ENCODE results near the gene B3GNT5. TPM values are rescaled to one million over a fixed set of nuclear protein-coding genes. Genes with fewer than 3 reads are reported as not detected.
"Not testable (repeated sequence)": the region's sequence is repeated elsewhere in the genome, so short reads cannot be mapped to it uniquely, and the experiment has no call there.

B3GNT5 gene
- total RNA-seq, 1 experiment from 2014 or later, result 14.7 TPM

DNA sequence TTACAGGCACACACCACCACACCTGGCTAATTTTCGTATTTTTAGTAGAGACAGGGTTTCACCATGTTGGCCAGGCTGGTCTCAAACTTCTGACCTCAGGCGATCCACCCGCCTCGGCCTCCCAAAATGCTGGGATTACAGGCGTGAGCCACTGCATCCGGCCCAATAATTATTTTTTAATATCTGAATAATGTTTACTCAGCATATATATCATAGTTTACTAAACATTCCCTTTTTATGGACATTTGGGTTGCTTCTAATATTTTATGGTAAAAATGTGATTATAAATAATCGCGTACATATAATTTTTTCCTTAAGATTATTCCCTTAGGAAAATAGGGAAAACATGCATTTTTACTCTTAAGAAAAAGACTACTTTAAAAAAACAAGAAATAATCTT lies 22.8 kb upstream of the B3GNT5 start:
- DNase-seq (ENCODE audit: low spot score), result not testable (repeated sequence)

DNA sequence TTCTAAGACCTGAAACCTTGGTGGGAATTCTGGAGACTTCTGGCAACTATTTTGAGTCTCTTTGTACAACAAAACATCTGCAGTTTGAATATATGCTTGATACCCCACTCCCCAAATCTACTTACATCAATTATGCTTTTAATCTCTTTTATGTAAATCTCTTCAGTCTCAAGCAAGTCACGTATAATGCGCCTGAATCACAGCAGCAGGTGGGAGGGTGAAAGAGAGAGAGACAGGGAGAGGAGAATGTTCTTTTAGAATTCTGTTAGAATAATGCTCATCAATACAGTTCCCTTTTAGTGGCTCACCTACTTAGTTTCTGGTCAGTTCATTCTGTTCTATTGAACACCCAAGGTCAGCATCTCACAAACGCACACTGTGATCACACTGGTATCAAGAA lies 22.2 kb upstream of the B3GNT5 start:
- no peak for DNase-seq (ENCODE audit: low spot score)

GRCh38 chr3:183233966-183234365 lies 19.1 kb upstream of the B3GNT5 start:
- DNase-seq (ENCODE audit: low spot score), result no peak

GRCh38 chr3:183239046-183239445 lies 14.0 kb upstream of the B3GNT5 start:
- no peak for DNase-seq (ENCODE audit: low spot score)

GRCh38 chr3:183242431-183242830 lies 10.6 kb upstream of the B3GNT5 start:
- DNase-seq (ENCODE audit: low spot score), result no peak

- no peak for DNase-seq (ENCODE audit: low spot score)
These were observed 8.8 kb upstream of the B3GNT5 start for GRCh38 chr3:183244219-183244618.

DNA sequence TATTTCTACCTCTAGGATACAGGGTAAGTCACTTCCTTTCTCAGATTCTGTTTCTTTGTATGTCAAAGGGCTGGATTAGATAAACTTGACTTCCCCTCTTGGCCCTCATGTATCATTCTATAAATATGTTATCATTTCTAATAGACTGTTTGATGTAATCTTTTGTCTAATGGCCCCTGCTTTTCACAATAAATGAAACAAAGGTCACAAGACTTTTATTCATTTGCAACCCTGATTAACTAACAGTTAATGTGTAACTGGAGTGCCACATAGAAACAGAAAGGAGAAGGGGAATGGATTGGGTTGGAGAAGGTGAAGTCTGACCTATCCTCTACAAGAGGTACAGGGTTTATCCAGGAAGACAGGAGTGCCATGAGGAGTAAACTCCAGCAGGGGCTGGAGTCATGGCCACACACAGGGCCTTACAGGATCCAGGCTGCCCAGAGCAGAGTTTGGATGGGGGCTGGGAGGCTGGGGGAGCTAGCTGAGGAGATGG lies 8.0 kb upstream of the B3GNT5 start:
- DNase-seq (ENCODE audit: low spot score), result no peak

DNA sequence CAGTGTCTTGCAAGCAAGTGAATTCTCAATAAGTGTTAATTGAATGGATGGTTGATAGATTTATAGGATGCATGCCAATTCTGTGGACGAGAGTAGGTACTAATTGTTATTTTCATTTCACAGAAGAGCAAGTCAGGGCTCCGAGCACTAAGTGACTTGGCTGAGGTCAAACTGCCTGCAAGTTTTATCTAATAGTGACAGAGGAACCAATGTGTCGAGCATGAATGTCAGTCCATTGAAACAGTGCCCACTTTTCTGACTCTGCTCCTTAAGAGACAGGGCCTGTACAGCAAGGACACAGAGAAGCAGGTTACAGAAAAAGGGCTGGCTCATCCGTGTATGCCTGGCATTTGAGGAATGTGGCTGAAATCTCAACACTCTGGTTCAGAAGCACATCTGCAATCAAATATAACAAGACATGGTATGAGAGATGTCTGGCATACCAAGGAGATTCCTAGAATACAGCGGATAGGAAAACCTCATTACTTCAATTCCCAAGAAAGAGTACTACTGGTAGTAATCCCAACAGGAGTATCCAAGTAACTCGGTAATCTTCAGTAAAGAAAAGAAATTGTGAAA lies 6.0 kb upstream of the B3GNT5 start:
- DNase-seq (ENCODE audit: low spot score), result no peak

- DNase-seq (ENCODE audit: low spot score), result no peak
These were observed 3.9 kb upstream of the B3GNT5 start for GRCh38 chr3:183249006-183249718.

DNA sequence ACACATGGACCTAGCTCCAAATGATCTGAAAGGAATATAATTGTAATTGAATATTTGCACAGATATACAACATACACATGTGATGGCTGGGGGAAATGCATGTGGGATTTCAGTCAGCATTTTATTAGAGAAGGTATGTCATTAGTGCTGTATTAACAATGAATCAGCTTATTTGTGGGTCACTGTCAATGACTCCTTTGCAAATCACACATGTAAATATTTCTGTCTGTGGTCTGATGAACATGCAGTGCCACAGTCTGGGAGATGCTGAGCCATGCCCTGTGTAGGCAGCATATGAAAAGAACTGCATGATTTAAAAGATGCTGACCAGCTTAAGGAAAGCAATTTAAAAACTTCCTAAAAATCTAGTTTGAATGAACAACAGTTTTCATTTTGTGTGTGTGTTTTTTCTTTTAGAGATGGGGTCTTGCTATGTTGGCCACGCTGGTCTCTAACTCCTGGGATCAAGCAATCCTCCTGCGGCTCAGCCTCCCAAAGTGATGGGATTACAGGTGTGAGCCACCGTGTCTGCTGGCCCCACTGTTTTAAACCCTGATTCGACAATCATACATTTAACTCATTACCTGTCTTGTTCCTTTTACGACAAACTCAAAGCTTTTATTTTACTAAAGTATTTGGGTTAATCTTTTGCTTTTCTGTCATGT lies 803 bp upstream of the B3GNT5 start:
- no peak for DNase-seq (ENCODE audit: low spot score)

- DNase-seq (ENCODE audit: low spot score), result no peak
These were observed 754 bp downstream of the B3GNT5 start for GRCh38 chr3:183253528-183254486.

DNA sequence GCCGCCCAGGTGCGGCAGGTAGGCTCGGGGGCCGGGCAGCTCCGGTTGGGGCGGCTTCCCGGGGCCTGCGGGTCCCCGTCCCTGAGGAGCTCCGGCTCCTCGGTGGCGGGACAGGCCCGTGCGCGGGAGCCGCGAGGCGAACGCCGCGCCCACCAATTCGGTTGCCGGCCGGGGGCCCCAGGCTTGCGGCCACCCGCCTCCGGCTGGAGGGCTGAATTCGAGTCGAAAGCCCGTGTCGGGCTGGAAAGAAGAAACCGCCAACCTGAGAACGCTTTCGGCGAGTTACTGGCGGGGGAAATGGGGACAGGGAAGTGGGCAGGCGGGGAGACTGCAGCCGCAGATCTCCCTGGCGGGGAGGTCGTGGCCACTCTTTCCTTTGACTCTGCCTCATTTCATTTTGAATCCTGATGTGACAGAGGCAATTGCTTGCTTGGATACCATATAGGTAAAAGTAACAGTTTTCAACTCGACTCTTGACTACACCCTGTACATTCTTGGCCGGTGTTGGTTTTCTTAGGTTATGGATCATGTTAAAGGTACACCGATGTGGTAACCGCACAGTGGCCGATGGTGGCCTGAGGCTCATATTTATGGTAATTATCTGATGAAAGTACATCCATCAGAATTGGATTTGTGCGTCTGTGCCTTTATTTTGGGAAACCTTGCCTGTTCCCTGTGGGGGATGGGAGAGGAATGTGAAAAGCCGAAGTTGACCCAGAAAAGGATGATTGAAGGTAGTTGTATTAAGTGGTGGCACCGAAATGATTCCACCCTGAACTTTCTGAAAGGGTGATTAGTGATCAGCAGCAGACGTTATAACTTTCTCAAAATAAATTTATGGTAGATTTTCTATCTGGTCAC lies 1.7 kb downstream of the B3GNT5 start:
- DNase-seq (ENCODE audit: low spot score), result no peak

DNA sequence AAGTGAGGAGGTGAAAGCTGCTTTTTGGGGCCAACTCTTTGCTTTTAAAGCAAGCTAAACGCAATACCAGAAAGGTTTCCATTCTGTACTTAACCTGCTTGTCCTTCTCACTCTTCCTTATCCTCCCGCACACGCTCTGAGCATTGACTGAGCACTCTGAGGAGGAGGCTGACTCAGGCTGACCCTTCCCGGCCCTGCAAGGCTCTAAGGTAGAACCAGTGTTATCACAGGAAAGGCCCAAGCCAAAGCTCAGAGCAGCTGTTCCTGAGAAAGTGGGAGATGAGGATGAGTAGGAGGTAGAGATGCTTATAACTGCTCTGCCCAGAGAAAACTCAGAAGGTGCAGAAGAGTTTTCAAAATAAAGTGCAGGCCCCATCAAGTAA lies 2.3 kb downstream of the B3GNT5 start:
- DNase-seq (ENCODE audit: low spot score), result no peak

- DNase-seq (ENCODE audit: low spot score), result no peak
These were observed 6.0 kb downstream of the B3GNT5 start for GRCh38 chr3:183259087-183259486.

DNA sequence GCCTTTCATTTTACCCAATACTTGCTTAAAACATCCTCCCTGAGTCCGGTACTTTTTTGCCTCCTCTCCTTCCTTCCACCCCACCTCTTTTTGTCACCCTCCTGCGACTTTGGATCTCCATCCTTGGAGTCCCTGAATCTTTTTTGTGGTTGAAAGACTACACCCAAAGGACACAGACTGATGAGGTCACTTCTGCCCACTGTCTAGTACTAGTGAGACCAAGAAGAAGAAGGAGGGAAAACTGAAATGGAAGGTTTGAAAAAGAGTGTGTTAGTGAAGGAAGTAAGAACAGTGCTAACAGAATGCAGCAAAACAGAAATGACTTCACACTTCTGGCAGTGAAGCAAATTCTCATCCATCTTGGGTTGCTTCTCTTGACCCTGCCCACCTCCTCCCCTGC lies 6.6 kb downstream of the B3GNT5 start:
- DNase-seq (ENCODE audit: low spot score), result no peak

GRCh38 chr3:183260167-183260904 lies 7.3 kb downstream of the B3GNT5 start:
- no peak for DNase-seq (ENCODE audit: low spot score)

GRCh38 chr3:183261151-183261724 lies 8.2 kb downstream of the B3GNT5 start:
- DNase-seq (ENCODE audit: low spot score), result no peak

- no peak for DNase-seq (ENCODE audit: low spot score)
These were observed 9.9 kb downstream of the B3GNT5 start for GRCh38 chr3:183262875-183263378.

- no peak for DNase-seq (ENCODE audit: low spot score)
These were observed 11.2 kb downstream of the B3GNT5 start for GRCh38 chr3:183264268-183264667.

Data from H4 (cell line).